Neuronal stem cell (in vitro differentiated cells): ENCODE results near the gene TOX2.
A peak's percentile ranks its signal among the peaks of the same experiment; 100 is the strongest.

Source experiments
- DNase-seq: peaks from one replicate; pipeline ENCODE4 v3.0.0-alpha.2; 2013; ENCODE audit warnings: low spot score
- H2AFZ ChIP-seq: one replicate; pipeline ENCODE4 v1.6.1; 2013; ENCODE audit warnings: mild to moderate bottlenecking, low read length, inconsistent platforms
- H2AK5ac ChIP-seq: 2 replicates; pipeline ENCODE4 v1.6.1; 2013; ENCODE audit warnings: low read depth, mild to moderate bottlenecking, inconsistent platforms, low read length, moderate library complexity, mixed read lengths
- H2BK120ac ChIP-seq: 2 replicates; pipeline ENCODE4 v1.6.1; 2013; ENCODE audit warnings: low read depth, mild to moderate bottlenecking, inconsistent platforms, low read length, moderate library complexity, mixed read lengths
- H2BK12ac ChIP-seq: one replicate; pipeline ENCODE4 v1.6.1; 2013; ENCODE audit warnings: low read length, inconsistent platforms
- H2BK15ac ChIP-seq: 2 replicates; pipeline ENCODE4 v1.6.1; 2013; ENCODE audit warnings: mild to moderate bottlenecking, low read length, inconsistent platforms, mixed read lengths
- H2BK5ac ChIP-seq: one replicate; pipeline ENCODE4 v1.6.1; 2013; ENCODE audit warnings: inconsistent platforms, mild to moderate bottlenecking, low read length, moderate library complexity
- H3K14ac ChIP-seq: one replicate; pipeline ENCODE4 v1.6.1; 2013; ENCODE audit warnings: low read length, inconsistent platforms
- H3K18ac ChIP-seq: 2 replicates; pipeline ENCODE4 v1.6.1; 2013; ENCODE audit warnings: low read length, inconsistent platforms
- H3K23ac ChIP-seq: 2 replicates; pipeline ENCODE4 v1.6.1; 2013; ENCODE audit warnings: low read depth, mild to moderate bottlenecking, mixed read lengths, low read length, inconsistent platforms; ENCODE audit not compliant: poor library complexity
- H3K27ac ChIP-seq: replicated peaks from 3 replicates; pipeline ENCODE4 v1.5.1; 2013; ENCODE audit warnings: low read length, inconsistent platforms
- H3K27me3 ChIP-seq, 3 experiments: 2 replicates each; pipeline ENCODE4 v1.6.1; 2013; ENCODE audit warnings: low read length in 3 of 3, mild to moderate bottlenecking in 2 of 3, inconsistent platforms in 1 of 3, low read depth in 1 of 3, mixed read lengths in 1 of 3, moderate library complexity in 1 of 3; ENCODE audit not compliant: control insufficient read depth in 3 of 3, insufficient read depth in 3 of 3
- H3K36me3 ChIP-seq, 2 donors: replicated peaks in 1 of 2; 2 replicates each; pipeline ENCODE4 v1.6.1; 2013; ENCODE audit warnings: low read length in 2 of 2; ENCODE audit not compliant: control insufficient read depth in 2 of 2, insufficient read depth in 2 of 2
- H3K4ac ChIP-seq: 2 replicates; pipeline ENCODE4 v1.6.1; 2013; ENCODE audit warnings: inconsistent platforms, mild to moderate bottlenecking, low read length, moderate library complexity
- H3K4me1 ChIP-seq, 2 donors: 1 replicate in 1 of 2; 2 replicates in 1 of 2; pipeline ENCODE4 v1.6.1; 2013; ENCODE audit warnings: low read length in 2 of 2, low read depth in 1 of 2; ENCODE audit not compliant: control insufficient read depth in 2 of 2, insufficient read depth in 1 of 2
- H3K4me2 ChIP-seq: one replicate; pipeline ENCODE4 v1.6.1; 2013; ENCODE audit warnings: mild to moderate bottlenecking, low read length, inconsistent platforms; ENCODE audit not compliant: insufficient read depth, poor library complexity, severe bottlenecking
- H3K4me3 ChIP-seq, 2 donors: 2 replicates each; pipeline ENCODE4 v1.5.1; 2013; ENCODE audit warnings: low read length in 2 of 2, mild to moderate bottlenecking in 2 of 2, inconsistent platforms in 1 of 2, moderate library complexity in 1 of 2
- H3K79me1 ChIP-seq: one replicate; pipeline ENCODE4 v1.6.1; 2013; ENCODE audit warnings: low read depth, mild to moderate bottlenecking, inconsistent platforms, low read length, moderate library complexity
- H3K9ac ChIP-seq: one replicate; pipeline ENCODE4 v1.6.1; 2013; ENCODE audit warnings: mild to moderate bottlenecking, low read depth, low read length, inconsistent platforms; ENCODE audit not compliant: poor library complexity
- H3K9me3 ChIP-seq, 2 donors: replicated peaks in 1 of 2; 2 replicates each; pipeline versions ENCODE3 to v1.6.1; 2013; ENCODE audit warnings: low read length in 2 of 2, mild to moderate bottlenecking in 2 of 2, inconsistent platforms in 1 of 2, low read depth in 1 of 2, mixed read lengths in 1 of 2, moderate library complexity in 1 of 2; ENCODE audit not compliant: control insufficient read depth in 2 of 2, insufficient read depth in 1 of 2
- H4K8ac ChIP-seq: one replicate; pipeline ENCODE4 v1.6.1; 2013; ENCODE audit warnings: low read depth, mild to moderate bottlenecking, inconsistent platforms, low read length, moderate library complexity
- H4K91ac ChIP-seq: one replicate; pipeline ENCODE4 v1.6.1; 2013; ENCODE audit warnings: low read length, low read depth, mild to moderate bottlenecking, inconsistent platforms; ENCODE audit not compliant: poor library complexity
- WGBS, 2 donors: extraction: QIAGEN DNeasy Blood & Tissue Kit; methylation state at CpG; one replicate each; pipeline ENCODE4 v1.1.7; 2013; ENCODE audit warnings: missing lambda C conversion rate in 2 of 2, mixed read lengths in 1 of 2; ENCODE audit not compliant: insufficient read length in 2 of 2, insufficient replicate concordance in 1 of 2; ENCODE audit errors: extremely low coverage in 2 of 2; 5-methylcytosine and 5-hydroxymethylcytosine counted together

The TOX2 gene

GRCh38 chr20:44008806-44009678 is 94.4 kb downstream of the TOX2 start:
- Histone ChIP-seq H2AFZ (no peak overlapping the region), H3K27me3 (no peaks in the 10 kb centered on the region), H2BK120ac (no peak overlapping the region), H4K8ac (no peak overlapping the region), H3K9ac (no peak overlapping the region), H3K4me2 (no peak overlapping the region), H2BK15ac (no peak overlapping the region), H2BK12ac (no peak overlapping the region), H2AK5ac (no peak overlapping the region), H3K4ac (no peak overlapping the region), H3K9me3 (no peaks in the 10 kb centered on the region), H3K4me1 (no peaks in the 10 kb centered on the region), H3K27ac (no peak overlapping the region), H3K79me1 (peaks cover 2% of the 10 kb centered on the region), H3K36me3 (no peaks in the 10 kb centered on the region), H4K91ac (no peak overlapping the region), H3K4me3 (no peak overlapping the region), H2BK5ac (no peak overlapping the region), H3K14ac (peak overlapping the region; percentile 14), H3K18ac (no peak overlapping the region), H3K23ac (no peak overlapping the region)
- DNase-seq, result no peak
- no CpG with 5 or more reads among the region's 12 CpGs for WGBS, 2 donors

GRCh38 chr20:44009679-44009992 is 95.0 kb downstream of the TOX2 start:
- DNase-seq, result no peak
- H3K4me3 ChIP-seq, result no peak overlapping the region
- H3K9ac ChIP-seq, result no peak overlapping the region
- no peak overlapping the region for H3K4me2 ChIP-seq
- WGBS, 2 donors, result no CpG with 5 or more reads among the region's 5 CpGs
- no peak overlapping the region for H4K8ac ChIP-seq
- no peak overlapping the region for H3K27ac ChIP-seq
- H2AK5ac ChIP-seq, result no peak overlapping the region
- no peak overlapping the region for H2BK12ac ChIP-seq
- no peaks in the 10 kb centered on the region for H3K36me3 ChIP-seq
- H2AFZ ChIP-seq, result no peak overlapping the region
- no peak overlapping the region for H2BK5ac ChIP-seq
- no peak overlapping the region for H2BK120ac ChIP-seq
- no peaks in the 10 kb centered on the region for H3K9me3 ChIP-seq
- H3K23ac ChIP-seq, result no peak overlapping the region
- no peak overlapping the region for H3K14ac ChIP-seq
- H3K79me1 ChIP-seq, result peaks cover 2% of the 10 kb centered on the region
- H3K18ac ChIP-seq, result no peak overlapping the region
- no peaks in the 10 kb centered on the region for H3K27me3 ChIP-seq
- no peak overlapping the region for H4K91ac ChIP-seq
- H3K4me1 ChIP-seq, result no peaks in the 10 kb centered on the region
- H2BK15ac ChIP-seq, result no peak overlapping the region
- H3K4ac ChIP-seq, result no peak overlapping the region

- no peak overlapping the region for H3K9ac ChIP-seq
- H3K27ac ChIP-seq, result no peak overlapping the region
- H2BK120ac ChIP-seq, result no peak overlapping the region
- no peaks in the 10 kb centered on the region for H3K27me3 ChIP-seq
- peaks cover 2% of the 10 kb centered on the region for H3K79me1 ChIP-seq
- H2BK12ac ChIP-seq, result no peak overlapping the region
- no peak overlapping the region for H3K4me3 ChIP-seq
- H2BK5ac ChIP-seq, result no peak overlapping the region
- H3K36me3 ChIP-seq, result no peaks in the 10 kb centered on the region
- DNase-seq, result no peak
- H4K8ac ChIP-seq, result no peak overlapping the region
- no CpG with 5 or more reads among the region's 9 CpGs for whole genome bisulfite sequencing, 2 donors
- H2BK15ac ChIP-seq, result no peak overlapping the region
- no peak overlapping the region for H3K4me2 ChIP-seq
- no peaks in the 10 kb centered on the region for H3K4me1 ChIP-seq
- H3K14ac ChIP-seq, result no peak overlapping the region
- H3K9me3 ChIP-seq, result no peaks in the 10 kb centered on the region
- H4K91ac ChIP-seq, result no peak overlapping the region
- no peak overlapping the region for H2AFZ ChIP-seq
- no peak overlapping the region for H2AK5ac ChIP-seq
- no peak overlapping the region for H3K18ac ChIP-seq
- no peak overlapping the region for H3K4ac ChIP-seq
- no peak overlapping the region for H3K23ac ChIP-seq
Measured at GRCh38 chr20:44010162-44010704, 95.6 kb downstream of the TOX2 start.

DNA sequence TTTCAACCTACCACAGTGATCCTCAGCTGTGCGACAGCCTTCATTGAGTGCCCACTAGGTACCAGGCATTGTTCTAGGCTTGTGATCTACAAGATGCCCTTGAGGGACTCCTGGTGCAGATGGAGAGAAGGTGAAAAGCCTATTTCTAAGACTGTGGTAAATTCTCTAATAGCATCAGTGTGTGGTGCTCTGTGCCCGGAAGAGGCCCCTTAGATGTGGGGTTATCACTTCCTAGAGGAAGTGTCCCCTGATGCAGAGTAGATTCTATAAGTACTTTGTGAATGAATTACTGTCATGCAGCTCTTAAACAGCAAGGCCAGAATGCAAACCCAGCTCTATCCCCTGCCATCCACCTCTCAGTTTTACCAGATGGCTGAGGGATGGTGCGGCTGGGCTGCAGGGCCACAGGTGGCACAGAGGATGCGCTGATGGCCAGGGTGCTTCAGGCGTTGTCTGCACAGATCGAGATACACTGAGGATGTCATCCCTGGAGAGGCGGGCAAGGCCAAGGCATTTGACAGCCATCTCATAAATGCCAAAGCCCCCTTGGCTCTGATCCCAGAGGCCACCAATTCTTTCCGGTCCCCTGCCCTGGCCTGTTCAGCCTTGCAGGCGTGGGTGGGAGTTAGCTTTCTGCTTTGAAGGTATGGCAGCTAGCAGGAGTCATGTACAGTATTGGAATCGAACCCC is 96.7 kb downstream of the TOX2 start:
- Histone ChIP-seq H3K9ac (no peak overlapping the region), H3K4ac (no peak overlapping the region), H3K14ac (no peak overlapping the region), H3K4me3 (no peak overlapping the region), H2BK5ac (no peak overlapping the region), H4K91ac (no peak overlapping the region), H3K9me3 (no peaks in the 10 kb centered on the region), H3K4me2 (no peak overlapping the region), H2AK5ac (no peak overlapping the region), H2BK15ac (no peak overlapping the region), H3K4me1 (no peaks in the 10 kb centered on the region), H3K18ac (no peak overlapping the region), H3K36me3 (no peaks in the 10 kb centered on the region), H2BK12ac (no peak overlapping the region), H2AFZ (no peak overlapping the region), H3K23ac (peak overlapping the region; percentile 74), H4K8ac (no peak overlapping the region), H3K27me3 (no peaks in the 10 kb centered on the region), H3K79me1 (peaks cover 2% of the 10 kb centered on the region), H2BK120ac (no peak overlapping the region), H3K27ac (no peak overlapping the region)
- no CpG with 5 or more reads among the region's 10 CpGs for WGBS, 2 donors
- DNase-seq, result no peak
